ENCODE measurements around the gene KIF26A.

DNA sequence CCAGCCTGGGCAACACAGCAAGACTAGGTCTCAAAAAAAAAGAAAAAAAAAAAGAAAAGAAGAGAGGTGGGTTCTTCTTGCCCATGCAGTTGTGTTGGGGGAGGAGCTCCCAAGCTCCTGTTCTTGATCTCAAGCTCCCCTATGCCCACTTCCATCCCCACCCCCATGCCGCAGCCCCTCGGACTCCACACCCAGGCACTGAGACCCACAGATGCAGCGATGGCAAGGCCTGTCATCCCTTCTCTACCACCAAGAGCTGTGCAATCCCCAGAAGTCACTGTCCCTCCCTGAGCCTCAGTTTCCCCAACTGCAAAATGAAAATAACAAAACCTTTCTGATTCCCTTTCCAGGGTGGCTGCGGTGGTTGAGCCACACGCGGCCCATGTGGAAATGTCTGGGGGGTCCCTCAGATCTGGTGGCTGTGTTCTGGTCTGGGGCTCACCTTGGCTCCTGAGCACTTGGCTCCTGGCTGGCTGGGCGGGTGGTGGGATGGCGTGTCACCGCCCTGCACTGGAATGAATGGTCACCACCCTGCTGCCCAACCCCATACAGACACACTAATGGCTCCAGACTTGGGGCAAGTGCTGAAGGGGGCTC, 22.6 kb upstream of the KIF26A start:
- TF ChIP-seq, protein P1, sequence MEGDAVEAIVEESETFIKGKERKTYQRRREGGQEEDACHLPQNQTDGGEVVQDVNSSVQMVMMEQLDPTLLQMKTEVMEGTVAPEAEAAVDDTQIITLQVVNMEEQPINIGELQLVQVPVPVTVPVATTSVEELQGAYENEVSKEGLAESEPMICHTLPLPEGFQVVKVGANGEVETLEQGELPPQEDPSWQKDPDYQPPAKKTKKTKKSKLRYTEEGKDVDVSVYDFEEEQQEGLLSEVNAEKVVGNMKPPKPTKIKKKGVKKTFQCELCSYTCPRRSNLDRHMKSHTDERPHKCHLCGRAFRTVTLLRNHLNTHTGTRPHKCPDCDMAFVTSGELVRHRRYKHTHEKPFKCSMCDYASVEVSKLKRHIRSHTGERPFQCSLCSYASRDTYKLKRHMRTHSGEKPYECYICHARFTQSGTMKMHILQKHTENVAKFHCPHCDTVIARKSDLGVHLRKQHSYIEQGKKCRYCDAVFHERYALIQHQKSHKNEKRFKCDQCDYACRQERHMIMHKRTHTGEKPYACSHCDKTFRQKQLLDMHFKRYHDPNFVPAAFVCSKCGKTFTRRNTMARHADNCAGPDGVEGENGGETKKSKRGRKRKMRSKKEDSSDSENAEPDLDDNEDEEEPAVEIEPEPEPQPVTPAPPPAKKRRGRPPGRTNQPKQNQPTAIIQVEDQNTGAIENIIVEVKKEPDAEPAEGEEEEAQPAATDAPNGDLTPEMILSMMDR (IDR thresholded peaks at IDR 0.05; ENCODE audit: low read length): no peak
- TF ChIP-seq EZH2 (IDR thresholded peaks at IDR 0.05; ENCODE audit: borderline replicate concordance, low read length): no peak

Data from OCI-LY1 (cell line).